PC-3 (cell line): ENCODE data around the gene REXO4.

Experiments used
- EZH2 ChIP-seq: fragments of 300-600 bp; sonication (generic); IDR thresholded peaks from one replicate; pipeline ENCODE4 v1.6.1; 2017; ENCODE audit warnings: antibody characterized with exemption, mild to moderate bottlenecking, low read length; ENCODE audit not compliant: unreplicated experiment
- EZH2phosphoT487 ChIP-seq: fragments of 300-600 bp; sonication (generic); IDR thresholded peaks from 2 replicates; pipeline ENCODE4 v1.6.1; 2018; ENCODE audit warnings: mild to moderate bottlenecking, antibody characterized with exemption, low read length, borderline replicate concordance
- TF ChIP-seq, protein P1 (sequence below): fragments of 300-600 bp; sonication (generic); conservative IDR thresholded peaks from 2 replicates; pipeline ENCODE4 v1.5.1; 2017; ENCODE audit warnings: antibody characterized with exemption, low read depth, mild to moderate bottlenecking, low read length

DNA sequence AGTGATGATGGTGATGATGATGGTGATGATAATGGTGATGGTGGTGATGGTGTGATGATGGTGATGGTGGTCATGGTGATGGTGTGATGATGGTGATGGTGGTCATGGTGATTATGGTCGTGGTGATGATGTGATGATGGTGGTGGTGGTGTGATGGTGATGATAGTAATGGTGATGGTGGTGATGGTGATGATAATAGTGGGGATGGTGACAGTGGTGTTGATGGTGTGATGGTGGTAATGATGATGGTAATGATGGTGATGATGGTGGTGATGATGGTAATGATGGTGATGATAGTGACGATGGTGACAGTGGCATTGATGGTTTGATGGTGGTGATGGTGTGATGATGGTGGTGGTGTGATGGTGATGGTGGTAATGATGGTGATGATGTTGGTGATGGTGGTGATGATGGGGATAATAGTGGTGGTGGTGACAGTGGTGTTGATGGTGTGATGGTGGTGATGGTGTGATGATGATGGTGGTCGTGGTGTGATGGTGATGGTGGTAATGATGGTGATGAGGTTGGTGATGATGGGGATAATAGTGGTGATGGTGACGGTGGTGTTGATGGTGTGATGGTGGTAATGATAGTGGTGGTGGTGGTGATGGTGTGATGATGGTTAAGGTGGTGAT is 35.2 kb downstream of the REXO4 start:
- TF ChIP-seq, protein P1, sequence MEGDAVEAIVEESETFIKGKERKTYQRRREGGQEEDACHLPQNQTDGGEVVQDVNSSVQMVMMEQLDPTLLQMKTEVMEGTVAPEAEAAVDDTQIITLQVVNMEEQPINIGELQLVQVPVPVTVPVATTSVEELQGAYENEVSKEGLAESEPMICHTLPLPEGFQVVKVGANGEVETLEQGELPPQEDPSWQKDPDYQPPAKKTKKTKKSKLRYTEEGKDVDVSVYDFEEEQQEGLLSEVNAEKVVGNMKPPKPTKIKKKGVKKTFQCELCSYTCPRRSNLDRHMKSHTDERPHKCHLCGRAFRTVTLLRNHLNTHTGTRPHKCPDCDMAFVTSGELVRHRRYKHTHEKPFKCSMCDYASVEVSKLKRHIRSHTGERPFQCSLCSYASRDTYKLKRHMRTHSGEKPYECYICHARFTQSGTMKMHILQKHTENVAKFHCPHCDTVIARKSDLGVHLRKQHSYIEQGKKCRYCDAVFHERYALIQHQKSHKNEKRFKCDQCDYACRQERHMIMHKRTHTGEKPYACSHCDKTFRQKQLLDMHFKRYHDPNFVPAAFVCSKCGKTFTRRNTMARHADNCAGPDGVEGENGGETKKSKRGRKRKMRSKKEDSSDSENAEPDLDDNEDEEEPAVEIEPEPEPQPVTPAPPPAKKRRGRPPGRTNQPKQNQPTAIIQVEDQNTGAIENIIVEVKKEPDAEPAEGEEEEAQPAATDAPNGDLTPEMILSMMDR = no peak
- TF ChIP-seq EZH2phosphoT487 = no peak
- no peak for TF ChIP-seq EZH2
